D721Med (cell line): ENCODE data around the gene PHACTR1.

ENCODE experiments used
- DNase-seq: peaks from one replicate; pipeline ENCODE4 v3.0.0; 2011; ENCODE audit warnings: low spot score; ENCODE audit not compliant: insufficient read length
- FAIRE-seq: peaks from 2 replicates; lab custom pipeline; 2011; peaks lifted over from hg19 to GRCh38; lab: Jason Lieb, UNC
- TF ChIP-seq, protein P1 (sequence below): IDR thresholded peaks from 2 replicates; pipeline ENCODE4 v1.5.1; 2012; ENCODE audit warnings: mild to moderate bottlenecking, control low read depth; ENCODE audit not compliant: insufficient read depth; ENCODE audit errors: missing control alignments

The PHACTR1 gene

DNA sequence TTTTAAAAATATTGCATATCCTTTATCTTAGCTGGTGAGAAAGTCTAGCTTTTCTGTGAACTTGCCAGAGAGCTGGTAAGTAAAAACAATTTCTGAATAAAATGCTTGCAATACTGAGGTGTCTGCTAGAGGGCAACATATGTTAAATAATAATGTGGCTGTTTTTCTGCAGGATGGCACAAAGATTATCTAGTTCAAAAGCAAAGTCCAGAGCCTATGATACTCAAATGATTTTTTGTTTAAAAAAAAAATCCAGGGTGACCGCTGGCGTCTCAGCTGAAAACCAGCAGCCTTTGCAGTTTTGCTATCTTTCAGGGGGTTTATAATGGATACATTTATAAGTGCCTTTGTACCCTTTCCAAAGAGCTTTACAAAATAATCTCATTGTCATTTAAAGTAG lies 194.9 kb downstream of the PHACTR1 start:
- peak; percentile 67 for FAIRE-seq
- TF ChIP-seq, protein P1, sequence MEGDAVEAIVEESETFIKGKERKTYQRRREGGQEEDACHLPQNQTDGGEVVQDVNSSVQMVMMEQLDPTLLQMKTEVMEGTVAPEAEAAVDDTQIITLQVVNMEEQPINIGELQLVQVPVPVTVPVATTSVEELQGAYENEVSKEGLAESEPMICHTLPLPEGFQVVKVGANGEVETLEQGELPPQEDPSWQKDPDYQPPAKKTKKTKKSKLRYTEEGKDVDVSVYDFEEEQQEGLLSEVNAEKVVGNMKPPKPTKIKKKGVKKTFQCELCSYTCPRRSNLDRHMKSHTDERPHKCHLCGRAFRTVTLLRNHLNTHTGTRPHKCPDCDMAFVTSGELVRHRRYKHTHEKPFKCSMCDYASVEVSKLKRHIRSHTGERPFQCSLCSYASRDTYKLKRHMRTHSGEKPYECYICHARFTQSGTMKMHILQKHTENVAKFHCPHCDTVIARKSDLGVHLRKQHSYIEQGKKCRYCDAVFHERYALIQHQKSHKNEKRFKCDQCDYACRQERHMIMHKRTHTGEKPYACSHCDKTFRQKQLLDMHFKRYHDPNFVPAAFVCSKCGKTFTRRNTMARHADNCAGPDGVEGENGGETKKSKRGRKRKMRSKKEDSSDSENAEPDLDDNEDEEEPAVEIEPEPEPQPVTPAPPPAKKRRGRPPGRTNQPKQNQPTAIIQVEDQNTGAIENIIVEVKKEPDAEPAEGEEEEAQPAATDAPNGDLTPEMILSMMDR, result peak; percentile 42
- no peak for DNase-seq

DNA sequence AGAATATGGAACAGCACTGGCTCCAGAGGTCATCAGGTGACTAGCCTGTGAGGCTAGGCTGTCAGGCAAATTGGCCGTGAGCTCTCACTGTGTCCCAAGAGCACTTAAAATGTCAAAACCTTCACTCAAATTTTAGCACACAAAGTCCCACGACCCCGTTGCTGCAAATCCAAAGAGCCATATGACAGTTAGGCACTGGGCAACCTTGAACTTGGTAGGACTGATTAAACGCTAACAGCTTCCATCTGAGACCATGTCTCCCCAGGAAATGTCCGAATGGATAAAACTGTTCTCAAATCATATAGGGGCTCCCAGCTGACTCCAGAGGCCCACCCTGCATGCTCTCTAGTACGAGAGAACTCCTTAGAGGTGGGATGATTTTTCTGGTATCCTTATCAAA lies 196.6 kb downstream of the PHACTR1 start:
- TF ChIP-seq, protein P1, result no peak
- no peak for FAIRE-seq
- no peak for DNase-seq

DNA sequence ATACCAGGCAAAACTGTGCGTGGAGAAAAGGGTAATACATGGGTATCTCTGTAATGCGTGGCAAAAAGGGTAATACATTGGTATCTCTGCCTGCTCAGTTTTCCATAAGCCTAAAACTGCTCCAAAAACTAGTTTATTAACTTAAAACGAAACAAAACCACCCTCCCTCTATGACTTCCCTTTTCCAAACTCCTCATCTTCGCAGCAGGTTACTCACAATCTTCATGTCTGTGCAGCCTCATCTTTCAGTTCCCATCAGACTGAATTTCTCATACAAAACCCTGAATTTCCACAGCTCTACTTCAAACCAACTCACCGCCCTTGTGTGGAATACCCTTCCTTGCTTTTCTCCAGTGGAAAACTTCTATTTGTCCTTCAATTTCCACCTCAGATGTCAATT lies 199.4 kb downstream of the PHACTR1 start:
- no peak for FAIRE-seq
- TF ChIP-seq, protein P1, result no peak
- DNase-seq, result no peak

DNA sequence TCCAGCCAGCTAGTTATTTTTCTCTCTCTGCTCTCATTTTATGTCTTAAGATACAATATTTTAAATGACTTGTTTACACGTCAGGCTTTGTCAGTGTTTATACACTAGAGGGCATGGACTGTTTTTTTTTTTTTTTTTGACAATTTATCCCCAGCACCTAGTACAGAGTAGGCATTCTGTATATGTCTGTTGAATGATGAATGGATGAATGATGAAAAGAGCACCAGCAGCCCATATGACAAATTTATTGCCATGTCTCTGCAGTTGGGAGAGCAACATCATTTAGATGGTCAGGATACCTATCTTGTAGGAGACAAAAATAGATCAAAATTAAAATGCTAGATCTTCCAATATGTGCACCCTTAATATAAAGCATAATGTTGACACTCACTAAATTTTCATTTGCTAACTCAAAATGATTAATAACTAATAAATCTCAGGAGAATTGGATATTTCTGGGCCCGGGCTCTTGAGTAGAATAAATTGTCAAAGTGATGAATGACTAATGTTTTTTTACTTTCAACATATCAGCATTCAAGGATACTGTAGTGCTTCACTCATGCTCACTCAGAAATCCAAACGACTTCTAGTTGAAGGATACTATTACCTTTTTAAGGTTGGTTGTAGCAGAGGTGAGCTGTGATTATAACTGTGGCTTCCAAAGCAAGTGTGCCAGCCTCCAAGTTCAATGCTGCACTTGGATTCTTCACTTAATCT lies 200.0 kb downstream of the PHACTR1 start:
- TF ChIP-seq, protein P1, result no peak
- FAIRE-seq (no peak), DNase-seq (no peak)

DNA sequence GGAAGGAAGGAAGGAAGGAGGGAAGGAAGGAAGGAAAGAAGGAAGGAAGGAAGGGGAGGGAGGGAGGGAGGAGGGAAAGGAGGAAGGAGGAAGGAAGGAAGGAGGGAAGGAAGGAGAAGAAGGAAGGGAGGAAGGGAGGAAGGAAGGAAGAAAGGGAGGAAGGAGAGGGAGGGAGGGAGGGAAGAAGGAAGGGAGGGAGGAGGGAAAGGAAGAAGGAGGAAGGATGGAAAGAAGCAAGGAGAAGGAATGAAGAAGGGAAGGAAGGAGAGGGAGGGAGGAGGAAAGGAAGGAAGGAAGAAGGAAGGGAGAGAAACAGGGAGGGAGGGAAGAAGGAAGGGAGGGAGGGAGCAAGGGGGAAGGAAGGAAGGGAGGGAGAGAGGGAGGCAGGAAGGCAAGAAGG lies 204.9 kb downstream of the PHACTR1 start:
- TF ChIP-seq, protein P1, result no peak
- no peak for FAIRE-seq
- DNase-seq, result no peak

DNA sequence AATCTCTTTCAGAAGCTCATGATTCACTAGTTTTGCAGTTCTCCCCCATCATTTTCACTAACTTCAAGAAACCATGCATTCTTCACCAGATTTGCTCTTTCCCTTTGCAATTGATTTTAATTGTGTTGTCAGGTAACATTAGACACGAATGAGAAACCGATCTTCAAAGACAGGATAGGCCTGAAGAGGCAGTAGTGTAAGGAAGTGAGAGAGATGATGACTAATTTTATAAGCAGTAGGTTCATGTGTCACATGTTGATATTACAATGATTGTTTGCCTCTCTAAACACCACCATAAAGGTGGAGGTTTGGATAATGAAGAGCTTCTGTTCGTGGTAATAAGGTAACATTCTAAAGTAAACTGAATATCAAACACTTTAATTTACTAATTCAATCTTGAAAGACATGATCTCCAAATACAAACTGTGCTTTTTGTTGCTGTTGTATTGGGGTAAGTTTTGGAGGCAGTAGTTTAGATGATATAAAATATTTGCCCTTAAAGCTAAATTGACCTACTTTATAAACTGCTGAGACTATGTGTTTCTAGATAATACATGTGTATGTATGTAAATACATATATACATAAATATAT lies 207.2 kb downstream of the PHACTR1 start:
- no peak for DNase-seq
- TF ChIP-seq, protein P1, result no peak
- no peak for FAIRE-seq

DNA sequence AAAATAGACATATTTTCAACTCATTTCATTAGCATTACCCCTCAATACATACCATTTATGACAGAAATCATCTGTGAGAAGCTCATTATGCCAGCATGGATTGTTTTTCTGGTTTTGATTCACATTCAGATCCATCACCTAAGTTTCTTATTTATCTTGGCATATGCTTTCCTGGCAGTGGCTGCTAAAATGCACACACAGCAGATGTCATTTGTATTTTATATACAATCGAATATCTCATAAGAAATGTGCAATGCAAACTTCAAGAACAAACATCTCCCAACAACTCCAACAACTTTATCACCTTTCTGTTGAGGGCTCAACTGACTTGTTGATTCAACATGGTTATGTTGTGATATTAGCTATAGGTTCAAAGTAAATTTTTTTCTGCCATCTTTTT lies 208.3 kb downstream of the PHACTR1 start:
- TF ChIP-seq, protein P1, result no peak
- FAIRE-seq (no peak), DNase-seq (no peak)
